H1 (cell line): Measurements from ENCODE around the gene RXRA. TPM values are rescaled to one million over a fixed set of nuclear protein-coding genes. Genes with fewer than 3 reads are reported as not detected.

ENCODE experiments used
- CTCF ChIA-PET: fragments of 300-600 bp; sonication (Branson Sonifier 250); formaldehyde crosslinking; loops from one replicate; lab custom pipeline; 2021; ENCODE audit not compliant: partially characterized antibody; lab: Charles Lee
- POLR2A ChIA-PET: fragments of 300-600 bp; sonication (Branson Sonifier 250); formaldehyde crosslinking; loops from one replicate; lab custom pipeline; 2021; ENCODE audit warnings: inconsistent platforms; ENCODE audit not compliant: partially characterized antibody; lab: Charles Lee
- DNase-seq, 2 experiments: peaks; one replicate each; pipeline versions ENCODE4 v3.0.0 to v3.0.0-alpha.2; 2010 to 2022; ENCODE audit warnings: low spot score in 2 of 2, low read depth in 1 of 2, mixed read lengths in 1 of 2
- FAIRE-seq: peaks from 2 replicates; lab custom pipeline; 2011; peaks lifted over from hg19 to GRCh38; lab: Jason Lieb, UNC
- H2AFZ ChIP-seq: 2 replicates; pipeline ENCODE4 v1.8.1; 2012; ENCODE audit warnings: low read length, inconsistent platforms
- H2AK5ac ChIP-seq: 2 replicates; pipeline ENCODE4 v1.6.1; 2013; ENCODE audit warnings: low read depth, low read length
- H2BK120ac ChIP-seq: replicated peaks from 2 replicates; pipeline ENCODE3; 2013; ENCODE audit warnings: low read depth, low read length, inconsistent platforms
- H2BK12ac ChIP-seq: 2 replicates; pipeline ENCODE4 v1.6.1; 2013; ENCODE audit warnings: low read depth, low read length
- H2BK15ac ChIP-seq: 2 replicates; pipeline ENCODE4 v1.6.1; 2013; ENCODE audit warnings: low read length
- H2BK20ac ChIP-seq: 2 replicates; pipeline ENCODE4 v1.6.1; 2013; ENCODE audit warnings: low read length
- H2BK5ac ChIP-seq: 2 replicates; pipeline ENCODE4 v1.6.1; 2013; ENCODE audit warnings: low read depth, low read length
- H3K14ac ChIP-seq: 2 replicates; pipeline ENCODE4 v1.6.1; 2013; ENCODE audit warnings: inconsistent platforms; ENCODE audit not compliant: insufficient read length
- H3K18ac ChIP-seq: 2 replicates; pipeline ENCODE4 v1.6.1; 2013; ENCODE audit warnings: low read length; ENCODE audit errors: extremely low read depth
- H3K23ac ChIP-seq: 2 replicates; pipeline ENCODE4 v1.6.1; 2013; ENCODE audit warnings: inconsistent platforms; ENCODE audit not compliant: insufficient read length
- H3K23me2 ChIP-seq: 2 replicates; pipeline ENCODE4 v1.6.1; 2013; ENCODE audit warnings: low read depth, low read length
- H3K27ac ChIP-seq: 2 replicates; pipeline ENCODE4 v1.6.1; 2011; ENCODE audit warnings: low read depth, low read length, inconsistent platforms
- H3K27me3 ChIP-seq, 4 experiments: replicated peaks in 1 of 4; 1 replicate in 1 of 4; 2 replicates in 3 of 4; pipeline versions ENCODE4 v1.6.1 to v1.8.1; 2011 to 2013; ENCODE audit warnings: low read length in 3 of 4, mild to moderate bottlenecking in 3 of 4, inconsistent platforms in 2 of 4, mixed read lengths in 2 of 4, moderate library complexity in 1 of 4; ENCODE audit not compliant: control insufficient read depth in 3 of 4, insufficient read depth in 3 of 4; ENCODE audit errors: extremely low read depth in 1 of 4
- H3K36me3 ChIP-seq, 4 experiments: 2 replicates each; pipeline versions ENCODE4 v1.6.1 to v1.8.1; 2011 to 2013; ENCODE audit warnings: mild to moderate bottlenecking in 4 of 4, low read length in 3 of 4, moderate library complexity in 2 of 4, control low read depth in 1 of 4, inconsistent platforms in 1 of 4; ENCODE audit not compliant: insufficient read depth in 4 of 4, control insufficient read depth in 2 of 4
- H3K4ac ChIP-seq: replicated peaks from 2 replicates; pipeline ENCODE3; 2013; ENCODE audit warnings: low read length, low read depth, mixed read lengths, inconsistent platforms; ENCODE audit not compliant: insufficient read length
- H3K4me1 ChIP-seq, 4 experiments: replicated peaks in 1 of 4; 1 replicate in 1 of 4; 2 replicates in 3 of 4; pipeline versions ENCODE4 v1.6.1 to v1.8.1; 2011 to 2013; ENCODE audit warnings: low read length in 3 of 4, inconsistent platforms in 2 of 4, mixed read lengths in 1 of 4; ENCODE audit not compliant: insufficient read depth in 4 of 4, control insufficient read depth in 3 of 4
- H3K4me2 ChIP-seq, 2 experiments: 2 replicates each; pipeline versions ENCODE4 v1.6.1 to v1.8.1; 2011 to 2013; ENCODE audit warnings: low read depth in 2 of 2, low read length in 2 of 2, control low read depth in 1 of 2, inconsistent platforms in 1 of 2, mild to moderate bottlenecking in 1 of 2; ENCODE audit not compliant: insufficient read depth in 1 of 2
- H3K4me3 ChIP-seq, 4 experiments: fragments of 200-600, 300-600 bp in 1 of 4; sonication (generic), shearing (Covaris generic), sonication (Bioruptor Twin) in 1 of 4; 2 replicates each; pipeline versions ENCODE4 v1.5.1 to v1.8.1; 2011 to 2016; ENCODE audit warnings: low read length in 4 of 4, low read depth in 3 of 4, control low read depth in 2 of 4, inconsistent platforms in 2 of 4, mild to moderate bottlenecking in 2 of 4, mixed read lengths in 1 of 4, moderate library complexity in 1 of 4; ENCODE audit not compliant: insufficient read depth in 2 of 4; ENCODE audit errors: extremely low read depth in 1 of 4
- H3K56ac ChIP-seq: replicated peaks from 2 replicates; pipeline ENCODE3; 2013; ENCODE audit warnings: low read depth, mild to moderate bottlenecking, mixed read lengths, low read length, inconsistent platforms; ENCODE audit not compliant: insufficient read length
- H3K79me1 ChIP-seq: 2 replicates; pipeline ENCODE4 v1.6.1; 2013; ENCODE audit warnings: low read depth, low read length, control low read depth
- H3K79me2 ChIP-seq, 2 experiments: 2 replicates each; pipeline versions ENCODE4 v1.6.1 to v1.8.1; 2012 to 2013; ENCODE audit warnings: low read length in 2 of 2, mild to moderate bottlenecking in 2 of 2, inconsistent platforms in 1 of 2; ENCODE audit not compliant: insufficient read depth in 2 of 2, control insufficient read depth in 1 of 2
- H3K9ac ChIP-seq, 4 experiments: replicated peaks in 1 of 4; 1 replicate in 1 of 4; 2 replicates in 3 of 4; pipeline versions ENCODE4 v1.6.1 to v1.8.1; 2011 to 2013; ENCODE audit warnings: low read depth in 3 of 4, low read length in 3 of 4, control low read depth in 2 of 4, mild to moderate bottlenecking in 2 of 4, moderate library complexity in 2 of 4, inconsistent platforms in 1 of 4; ENCODE audit errors: extremely low read depth in 1 of 4
- H3K9me3 ChIP-seq, 2 experiments: 2 replicates each; pipeline versions ENCODE4 v1.6.1 to v1.8.1; 2012 to 2013; ENCODE audit warnings: mild to moderate bottlenecking in 2 of 2, moderate library complexity in 2 of 2, control low read depth in 1 of 2, inconsistent platforms in 1 of 2, low read depth in 1 of 2, low read length in 1 of 2, mixed read lengths in 1 of 2; ENCODE audit not compliant: insufficient read depth in 2 of 2
- H4K20me1 ChIP-seq, 2 experiments: replicated peaks in 1 of 2; 2 replicates each; pipeline versions ENCODE3 to v1.8.1; 2011 to 2013; ENCODE audit warnings: inconsistent platforms in 2 of 2, low read length in 2 of 2, mild to moderate bottlenecking in 1 of 2; ENCODE audit not compliant: insufficient read depth in 2 of 2, control insufficient read depth in 1 of 2
- H4K5ac ChIP-seq: 2 replicates; pipeline ENCODE4 v1.6.1; 2013; ENCODE audit warnings: low read length, low read depth, mixed read lengths, inconsistent platforms; ENCODE audit not compliant: insufficient read length
- H4K8ac ChIP-seq: 2 replicates; pipeline ENCODE4 v1.8.0; 2013; ENCODE audit warnings: mild to moderate bottlenecking, moderate library complexity, low read length, inconsistent platforms; ENCODE audit not compliant: insufficient read depth; ENCODE audit errors: extremely low read depth
- H4K91ac ChIP-seq: replicated peaks from 2 replicates; pipeline ENCODE3; 2013; ENCODE audit warnings: low read length, mixed read lengths, inconsistent platforms; ENCODE audit not compliant: insufficient read length
- BCL11A ChIP-seq, 2 experiments: IDR thresholded peaks; one replicate each; pipeline ENCODE4 v1.6.1; 2011; ENCODE audit warnings: low read depth in 2 of 2, low read length in 2 of 2, mild to moderate bottlenecking in 2 of 2
- CHD2 ChIP-seq: IDR thresholded peaks from 2 replicates; pipeline ENCODE4 v1.6.1; 2012; ENCODE audit warnings: low read length, improper control_type of control experiment
- E2F6 ChIP-seq: IDR thresholded peaks from 2 replicates; pipeline ENCODE4 v1.6.1; 2012; ENCODE audit warnings: inconsistent platforms
- RBBP5 ChIP-seq: IDR thresholded peaks from 2 replicates; pipeline ENCODE4 v1.7.1; 2012; ENCODE audit warnings: low read depth, mild to moderate bottlenecking, inconsistent platforms, low read length, moderate library complexity, borderline replicate concordance
- SIRT6 ChIP-seq: IDR thresholded peaks from one replicate; pipeline ENCODE4 v1.7.1; 2012; ENCODE audit warnings: low read length, inconsistent platforms
- WGBS, 2 experiments: shearing (Covaris generic) in 1 of 2; methylation state at CpG; one replicate each; pipeline versions ENCODE4 v1.1.6 to v1.1.7; 2013 to 2015; ENCODE audit warnings: low lambda C conversion rate in 2 of 2, mixed read lengths in 2 of 2, inconsistent platforms in 1 of 2, low coverage in 1 of 2, missing lambda C conversion rate in 1 of 2; ENCODE audit not compliant: insufficient replicate concordance in 2 of 2, insufficient coverage in 1 of 2, insufficient read length in 1 of 2; ENCODE audit errors: extremely low coverage in 1 of 2, missing lambda C conversion rate in 1 of 2; 5-methylcytosine and 5-hydroxymethylcytosine counted together
- polyA plus RNA-seq, 7 experiments: library from polyadenylated mRNA; depleted of rRNA in 3 of 7; stranded (reverse) in 5 of 7; unstranded in 2 of 7; fragments of >200 nt in 5 of 7; fragments of 200-250 nt in 2 of 7; gene quantifications; 1 replicate in 5 of 7; 2 replicates in 1 of 7; 4 replicates in 1 of 7; pipeline versions ENCODE4 v1.2.1 to v1.2.3, GENCODE V29; 2011 to 2013; ENCODE audit warnings: missing spikeins in 2 of 7, mixed read lengths in 2 of 7
- total RNA-seq: library from RNA; stranded (reverse); fragmentation: NEBNext Ultra II Directional; extraction: Animal tissue kit (Norgen Biotek cat#: 25700); gene quantifications from 2 replicates; pipeline ENCODE4 v1.2.1, GENCODE V29; 2021

Gene RXRA
- total and polyA plus RNA-seq, 2 of the 8 experiments (the other 6 are each of a cell fraction or from before 2014, with no cell fraction given), result 9.8 to 29.4 TPM

GRCh38 chr9:134291961-134292871 is 34.0 kb upstream of the RXRA start:
- peak overlapping the region; percentile 71; the same call in 1 of the 2 replicates for H4K8ac ChIP-seq
- no peaks in the 10 kb centered on the region for H3K79me1 ChIP-seq
- H3K56ac ChIP-seq, result no peak overlapping the region
- 96% methylated on average over 27 of the region's 35 CpGs; no CpG with 5 or more reads in 1 of the 2 experiments for WGBS, 2 experiments
- TF ChIP-seq CHD2 (no peak), SIRT6 (no peak), BCL11A (IDR thresholded peaks at IDR 0.05; ENCODE audit: low read depth in 2 of 2, low read length in 2 of 2) (no peak), RBBP5 (no peak), E2F6 (no peak)
- TF ChIP-seq, all 59 proteins: peak for 0
- Histone ChIP-seq H3K23ac (no peak overlapping the region), H3K14ac (no peak overlapping the region), H3K27ac (no peak overlapping the region), H3K4me1 (peaks cover 0 to 12% (median 4%) of the 10 kb centered on the region in 4 experiments; a peak in 3 of 7 replicates), H4K5ac (no peak overlapping the region), H2BK12ac (no peak overlapping the region), H3K79me2 (no peaks in the 10 kb centered on the region), H2BK5ac (no peak overlapping the region), H2BK15ac (no peak overlapping the region), H2BK20ac (no peak overlapping the region), H3K23me2 (no peaks in the 10 kb centered on the region), H2BK120ac (no peak overlapping the region), H3K27me3 (no peaks in the 10 kb centered on the region), H4K91ac (no peak overlapping the region), H4K20me1 (no peaks in the 10 kb centered on the region), H3K9ac (no peak overlapping the region), H3K36me3 (no peaks in the 10 kb centered on the region), H2AFZ (no peak overlapping the region), H3K4ac (no peak overlapping the region), H3K9me3 (no peaks in the 10 kb centered on the region), H3K4me2 (no peak overlapping the region), H2AK5ac (no peak overlapping the region), H3K18ac (no peak overlapping the region), H3K4me3 (no peak overlapping the region)
- DNase-seq (no peak), FAIRE-seq (no peak)
- ChIA-PET POLR2A (interaction anchor here (1.1 kb wide), 1 partner anchor 9 kb away, joined by 3 read pairs; no protein-coding TSS in a partner anchor), CTCF (interaction anchor here (1.1 to 1.5 kb wide), 3 partner anchors 8 to 158 kb away, joined by 3 to 7 read pairs (median 5); no protein-coding TSS in a partner anchor)
